Stimulated activated CD4-positive, alpha-beta T cell treated with anti-CD3 and anti-CD28 coated beads, Interleukin-2, amount 100 ng/mL, for 48 hours (primary cell): Measurements from ENCODE around the gene GSTT2B.
"Not testable (repeated sequence)": the region's sequence is repeated elsewhere in the genome, so short reads cannot be mapped to it uniquely, and the experiment has no call there.

Experiments used
- DNase-seq, 2 donors: peaks; one replicate each; pipeline ENCODE4 v3.0.0-alpha.2; 2020

Gene GSTT2B

GRCh38 chr22:23939017-23939357, 22.0 kb downstream of the GSTT2B start:
- no peak for DNase-seq

GRCh38 chr22:23938328-23939016, 22.5 kb downstream of the GSTT2B start:
- no peak for DNase-seq

- DNase-seq: no peak
Measured at GRCh38 chr22:23926561-23926960, 34.4 kb downstream of the GSTT2B start.

GRCh38 chr22:23925020-23925606, 35.9 kb downstream of the GSTT2B start:
- no peak for DNase-seq

- no peak for DNase-seq
Measured at GRCh38 chr22:23922921-23923320, 38.1 kb downstream of the GSTT2B start.

- not testable (repeated sequence) for DNase-seq
Measured at GRCh38 chr22:23921586-23922201, 39.3 kb downstream of the GSTT2B start.

- DNase-seq: not testable (repeated sequence)
Measured at GRCh38 chr22:23920267-23920611, 40.8 kb downstream of the GSTT2B start.

GRCh38 chr22:23915290-23915689, 45.7 kb downstream of the GSTT2B start:
- DNase-seq: no peak

GRCh38 chr22:23913661-23914353, 47.2 kb downstream of the GSTT2B start:
- DNase-seq: peak; percentile 99

- DNase-seq: no peak
Measured at GRCh38 chr22:23913306-23913660, 47.7 kb downstream of the GSTT2B start.

GRCh38 chr22:23912293-23912903, 48.6 kb downstream of the GSTT2B start:
- DNase-seq: no peak

GRCh38 chr22:23911318-23911980, 49.5 kb downstream of the GSTT2B start:
- DNase-seq: no peak

- no peak for DNase-seq
Measured at GRCh38 chr22:23910496-23911190, 50.4 kb downstream of the GSTT2B start.

- no peak for DNase-seq
Measured at GRCh38 chr22:23909296-23909898, 51.6 kb downstream of the GSTT2B start.

GRCh38 chr22:23908587-23909205, 52.3 kb downstream of the GSTT2B start:
- DNase-seq: no peak

- not testable (repeated sequence) for DNase-seq
Measured at GRCh38 chr22:23907423-23907822, 53.6 kb downstream of the GSTT2B start.
